ENCODE measurements around the gene SMAD3. TPM values are rescaled to one million over a fixed set of nuclear protein-coding genes. Genes with fewer than 3 reads are reported as not detected.

Gene SMAD3
- total and polyA plus RNA-seq, 2 donors (not counting 1 experiment from before 2014, with no cell fraction given) = 55.9 to 163 TPM

- Histone ChIP-seq H4K20me1 (ENCODE audit: control insufficient read depth, insufficient read depth, low read length, poor library complexity, severe bottlenecking) (peaks cover 78% of the 10 kb centered on the region), H3K4me2 (replicated peaks; ENCODE audit: low read depth, low read length, poor library complexity, severe bottlenecking) (no peak overlapping the region), H3K36me3 (replicated peaks in 1 of 2; ENCODE audit: control extremely low read depth in 1 of 2, control insufficient read depth in 1 of 2, extremely low read depth in 1 of 2, insufficient read depth in 2 of 2, low read length in 1 of 2) (peaks cover 3 to 19% of the 10 kb centered on the region in 2 experiments), H3K27me3 (replicated peaks in 1 of 4; ENCODE audit: control extremely low read depth in 1 of 4, control insufficient read depth in 3 of 4, insufficient read depth in 4 of 4, low read length in 3 of 4) (no peaks in the 10 kb centered on the region), H3K79me2 (ENCODE audit: control insufficient read depth, insufficient read depth, low read length) (peaks cover 99% of the 10 kb centered on the region), H3K9me3 (ENCODE audit: control extremely low read depth in 1 of 3, control insufficient read depth in 2 of 3, insufficient read depth in 1 of 3, low read length in 2 of 3) (no peaks in the 10 kb centered on the region), H3K27ac (ENCODE audit: low read length in 2 of 2) (peak overlapping the region in 1 of 2 donors; percentile 89), H3K4me3 (ENCODE audit: control extremely low read depth in 1 of 5, extremely low read depth in 1 of 5, insufficient read depth in 1 of 5, low read depth in 2 of 5, low read length in 4 of 5) (no peak overlapping the region), H3K9ac (ENCODE audit: low read length) (no peak overlapping the region), H3K4me1 (ENCODE audit: control insufficient read depth in 2 of 2, insufficient read depth in 2 of 2, low read length in 2 of 2) (peaks cover 67 to 73% of the 10 kb centered on the region in 2 donors), H2AFZ (ENCODE audit: insufficient read depth, low read depth, low read length, poor library complexity, severe bottlenecking) (no peak overlapping the region)
- TF ChIP-seq EZH2 (IDR thresholded peaks at IDR 0.05; ENCODE audit: borderline replicate concordance, insufficient read depth, low read depth, low read length, poor library complexity, severe bottlenecking) (no peak), CTCF (IDR thresholded peaks at IDR 0.05) (no peak)
- Mint-ChIP-seq H3K27me3 (no peaks in the 10 kb centered on the region), H3K4me1 (peaks cover 90% of the 10 kb centered on the region), H3K4me3 (no peak overlapping the region), H3K27ac (peak overlapping the region; percentile 61), H3K9me3 (ENCODE audit: insufficient read depth) (no peaks in the 10 kb centered on the region)
- intact Hi-C loops (cut with micrococcal nuclease) = no loop called here
- ATAC-seq (ENCODE audit: low read depth) (no peak), DNase-seq (no peak)
- POLR2A ChIA-PET = no interaction called here
- CTCF ChIA-PET = interaction anchor here (1.3 kb wide), 1 partner anchor 10 kb away, joined by 4 read pairs; no protein-coding TSS in a partner anchor
- WGBS (ENCODE audit: insufficient coverage) = 100% methylated on average over 3 of the region's 4 CpGs
Measured at GRCh38 chr15:67133026-67133425, 67.6 kb downstream of the SMAD3 start.

GRCh38 chr15:67133738-67134066 lies 68.3 kb downstream of the SMAD3 start:
- Histone ChIP-seq H3K36me3 (replicated peaks in 1 of 2; ENCODE audit: control extremely low read depth in 1 of 2, control insufficient read depth in 1 of 2, extremely low read depth in 1 of 2, insufficient read depth in 2 of 2, low read length in 1 of 2) (peaks cover 3 to 16% of the 10 kb centered on the region in 2 experiments), H3K9ac (ENCODE audit: low read length) (peak overlapping the region; percentile 54), H3K4me2 (replicated peaks; ENCODE audit: low read depth, low read length, poor library complexity, severe bottlenecking) (peak overlapping the region; percentile 73), H3K79me2 (ENCODE audit: control insufficient read depth, insufficient read depth, low read length) (peaks cover 99% of the 10 kb centered on the region), H3K27ac (ENCODE audit: low read length in 2 of 2) (peak overlapping the region; percentile 75 to 89), H3K9me3 (ENCODE audit: control extremely low read depth in 1 of 3, control insufficient read depth in 2 of 3, insufficient read depth in 1 of 3, low read length in 2 of 3) (no peaks in the 10 kb centered on the region), H3K4me1 (ENCODE audit: control insufficient read depth in 2 of 2, insufficient read depth in 2 of 2, low read length in 2 of 2) (peaks cover 74 to 77% of the 10 kb centered on the region in 2 donors), H3K27me3 (replicated peaks in 1 of 4; ENCODE audit: control extremely low read depth in 1 of 4, control insufficient read depth in 3 of 4, insufficient read depth in 4 of 4, low read length in 3 of 4) (no peaks in the 10 kb centered on the region), H3K4me3 (ENCODE audit: control extremely low read depth in 1 of 5, extremely low read depth in 1 of 5, insufficient read depth in 1 of 5, low read depth in 2 of 5, low read length in 4 of 5) (no peak overlapping the region), H2AFZ (ENCODE audit: insufficient read depth, low read depth, low read length, poor library complexity, severe bottlenecking) (no peak overlapping the region), H4K20me1 (ENCODE audit: control insufficient read depth, insufficient read depth, low read length, poor library complexity, severe bottlenecking) (peaks cover 85% of the 10 kb centered on the region)
- Mint-ChIP-seq H3K4me3 (peak overlapping the region; percentile 77), H3K4me1 (peaks cover 91% of the 10 kb centered on the region), H3K9me3 (ENCODE audit: insufficient read depth) (no peaks in the 10 kb centered on the region), H3K27me3 (no peaks in the 10 kb centered on the region), H3K27ac (peak overlapping the region; percentile 89)
- intact Hi-C loops (cut with micrococcal nuclease) = no loop called here
- DNase-seq (no peak), ATAC-seq (ENCODE audit: low read depth) (no peak)
- ChIA-PET CTCF (interaction anchor here (1.5 to 1.7 kb wide), 3 partner anchors 12 to 53 kb away, joined by 4 to 7 read pairs (median 5); no protein-coding TSS in a partner anchor), POLR2A (interaction anchor here (0.8 to 1.6 kb wide), 2 partner anchors 33 to 57 kb away, joined by 3 to 4 read pairs; no protein-coding TSS in a partner anchor)
- TF ChIP-seq CTCF (IDR thresholded peaks at IDR 0.05) (no peak), EZH2 (IDR thresholded peaks at IDR 0.05; ENCODE audit: borderline replicate concordance, insufficient read depth, low read depth, low read length, poor library complexity, severe bottlenecking) (no peak)
- 90% methylated on average over 1 of the region's 3 CpGs for WGBS (ENCODE audit: insufficient coverage)
